HepG2 (cell line): ENCODE results near the gene CXADR. TPM values are rescaled to one million over a fixed set of nuclear protein-coding genes. Genes with fewer than 3 reads are reported as not detected.

Source experiments
- ATF3 ChIP-seq: sonication (generic); formaldehyde crosslinking; IDR thresholded peaks from 2 replicates; pipeline ENCODE4 v1.4.0; 2020; ENCODE audit warnings: missing genetic modification reagents
- ELK4 ChIP-seq: sonication (generic); formaldehyde crosslinking; IDR thresholded peaks from 2 replicates; pipeline ENCODE4 v1.9.0; 2021; ENCODE audit warnings: missing genetic modification reagents, borderline replicate concordance
- KDM2A ChIP-seq: sonication (generic); formaldehyde crosslinking; IDR thresholded peaks from 2 replicates; pipeline ENCODE4 v1.4.0; 2020; ENCODE audit warnings: low read depth, missing genetic modification reagents, borderline replicate concordance
- NBN ChIP-seq: fragments of 450-650 bp; conservative IDR thresholded peaks from 2 replicates; pipeline ENCODE4 v1.6.1; 2017
- NFKBIZ ChIP-seq: IDR thresholded peaks from 2 replicates; pipeline ENCODE4 v1.6.1; 2018; ENCODE audit warnings: missing genetic modification reagents, missing compliant biosample characterization
- POLR2G ChIP-seq: fragments of 200-400 bp; formaldehyde crosslinking; IDR thresholded peaks from 2 replicates; pipeline ENCODE4 v1.6.1; 2018; ENCODE audit warnings: mild to moderate bottlenecking, low read depth, low read length, moderate library complexity
- PRDM10 ChIP-seq: sonication (generic); formaldehyde crosslinking; IDR thresholded peaks from 2 replicates; pipeline ENCODE4 v1.4.0; 2020; ENCODE audit warnings: low read depth, missing genetic modification reagents
- RBM22 ChIP-seq: fragments of 200-400 bp; formaldehyde crosslinking; optimal IDR thresholded peaks from 2 replicates; pipeline ENCODE3; 2017; ENCODE audit warnings: mild to moderate bottlenecking, low read length, moderate library complexity
- RFX5 ChIP-seq: IDR thresholded peaks from 2 replicates; pipeline ENCODE4 v1.6.1; 2011; ENCODE audit warnings: low read depth, low read length, improper control_type of control experiment
- SMAD3 ChIP-seq: sonication (generic); formaldehyde crosslinking; IDR thresholded peaks from 2 replicates; pipeline ENCODE4 v1.4.0; 2020; ENCODE audit warnings: missing genetic modification reagents
- SOX6 ChIP-seq, 2 experiments: fragments of 450-650 bp in 1 of 2; sonication (generic) in 1 of 2; formaldehyde crosslinking in 1 of 2; IDR thresholded peaks; 2 replicates each; pipeline versions ENCODE4 v1.4.0 to v1.6.1; 2017 to 2020; ENCODE audit warnings: antibody characterized with exemption in 1 of 2, mild to moderate bottlenecking in 1 of 2, missing genetic modification reagents in 1 of 2
- UBTF ChIP-seq: sonication (generic); formaldehyde crosslinking; IDR thresholded peaks from 2 replicates; pipeline ENCODE4 v1.4.0; 2020; ENCODE audit warnings: mild to moderate bottlenecking, missing genetic modification reagents
- ZNF121 ChIP-seq: sonication (generic); formaldehyde crosslinking; IDR thresholded peaks from 2 replicates; pipeline ENCODE4 v1.5.0; 2020; ENCODE audit warnings: mild to moderate bottlenecking, missing genetic modification reagents
- polyA plus RNA-seq, 8 experiments: library from polyadenylated mRNA; depleted of rRNA in 3 of 8; stranded (reverse) in 7 of 8; unstranded in 1 of 8; fragments of >200 nt; fragmentation: Illumina TruSeq in 4 of 8; extraction: Trizol in 4 of 8; gene quantifications; 2 replicates each; pipeline versions ENCODE4 v1.2.1 to v1.2.3, GENCODE V29; 2011 to 2016; ENCODE audit warnings: low read depth in 4 of 8, missing spikeins in 1 of 8, mixed read lengths in 1 of 8; ENCODE audit not compliant: insufficient read depth in 1 of 8
- total RNA-seq, 5 experiments: library from RNA; depleted of rRNA; stranded (reverse); fragments of >200 nt; fragmentation: Illumina TruSeq; extraction: Trizol; gene quantifications; 2 replicates each; pipeline ENCODE4 v1.2.3, GENCODE V29; 2016; ENCODE audit warnings: low read depth in 1 of 5
- TF ChIP-seq, protein P1 (sequence below): sonication (generic); formaldehyde crosslinking; IDR thresholded peaks from 2 replicates; pipeline ENCODE4 v1.9.0; 2021; ENCODE audit warnings: missing genetic modification reagents, borderline replicate concordance
- TF ChIP-seq, protein P2 (sequence below): sonication (generic); IDR thresholded peaks from 2 replicates; pipeline ENCODE4 v1.6.1; 2016; ENCODE audit warnings: low read depth, borderline replicate concordance

The CXADR gene
- total and polyA plus RNA-seq, 2 of the 13 experiments (the other 11 are each of a cell fraction or from before 2014, with no cell fraction given): 86.8 to 110 TPM

GRCh38 chr21:17611414-17612022 is 98.7 kb downstream of the CXADR start (continued):
- TF ChIP-seq, protein P1, sequence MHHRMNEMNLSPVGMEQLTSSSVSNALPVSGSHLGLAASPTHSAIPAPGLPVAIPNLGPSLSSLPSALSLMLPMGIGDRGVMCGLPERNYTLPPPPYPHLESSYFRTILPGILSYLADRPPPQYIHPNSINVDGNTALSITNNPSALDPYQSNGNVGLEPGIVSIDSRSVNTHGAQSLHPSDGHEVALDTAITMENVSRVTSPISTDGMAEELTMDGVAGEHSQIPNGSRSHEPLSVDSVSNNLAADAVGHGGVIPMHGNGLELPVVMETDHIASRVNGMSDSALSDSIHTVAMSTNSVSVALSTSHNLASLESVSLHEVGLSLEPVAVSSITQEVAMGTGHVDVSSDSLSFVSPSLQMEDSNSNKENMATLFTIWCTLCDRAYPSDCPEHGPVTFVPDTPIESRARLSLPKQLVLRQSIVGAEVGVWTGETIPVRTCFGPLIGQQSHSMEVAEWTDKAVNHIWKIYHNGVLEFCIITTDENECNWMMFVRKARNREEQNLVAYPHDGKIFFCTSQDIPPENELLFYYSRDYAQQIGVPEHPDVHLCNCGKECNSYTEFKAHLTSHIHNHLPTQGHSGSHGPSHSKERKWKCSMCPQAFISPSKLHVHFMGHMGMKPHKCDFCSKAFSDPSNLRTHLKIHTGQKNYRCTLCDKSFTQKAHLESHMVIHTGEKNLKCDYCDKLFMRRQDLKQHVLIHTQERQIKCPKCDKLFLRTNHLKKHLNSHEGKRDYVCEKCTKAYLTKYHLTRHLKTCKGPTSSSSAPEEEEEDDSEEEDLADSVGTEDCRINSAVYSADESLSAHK (CRISPR knock-in tag): no peak
- TF ChIP-seq RBM22 (peak; percentile 76), KDM2A (CRISPR knock-in tag) (peak; percentile 82; the same call in 1 of the 2 replicates), PRDM10 (CRISPR knock-in tag) (0 out of 2 replicates have a peak, but pooled peaks have one; percentile 17), SMAD3 (CRISPR knock-in tag) (no peak), NBN (no peak), POLR2G (peak; percentile 54; the same call in 1 of the 2 replicates), RFX5 (peak; percentile 29; the same call in 1 of the 2 replicates), ELK4 (no peak), NFKBIZ (no peak), ATF3 (CRISPR knock-in tag) (peak; percentile 89), ZNF121 (CRISPR knock-in tag) (0 out of 2 replicates have a peak, but pooled peaks have one; percentile 55), SOX6 (IDR thresholded peaks at IDR 0.05) (no peak), SOX6 (CRISPR knock-in tag; IDR thresholded peaks at IDR 0.05) (peak; percentile 33; the same call in 1 of the 2 replicates), UBTF (CRISPR knock-in tag) (peak; percentile 21; the same call in 1 of the 2 replicates)
- TF ChIP-seq, protein P2, sequence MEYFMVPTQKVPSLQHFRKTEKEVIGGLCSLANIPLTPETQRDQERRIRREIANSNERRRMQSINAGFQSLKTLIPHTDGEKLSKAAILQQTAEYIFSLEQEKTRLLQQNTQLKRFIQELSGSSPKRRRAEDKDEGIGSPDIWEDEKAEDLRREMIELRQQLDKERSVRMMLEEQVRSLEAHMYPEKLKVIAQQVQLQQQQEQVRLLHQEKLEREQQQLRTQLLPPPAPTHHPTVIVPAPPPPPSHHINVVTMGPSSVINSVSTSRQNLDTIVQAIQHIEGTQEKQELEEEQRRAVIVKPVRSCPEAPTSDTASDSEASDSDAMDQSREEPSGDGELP: peak; percentile 70; the same call in 1 of the 2 replicates
